C4-2B (cell line): ENCODE results near the gene SLC7A4.
"Not testable (repeated sequence)": the region's sequence is repeated elsewhere in the genome, so short reads cannot be mapped to it uniquely, and the experiment has no call there.

Experiments used
- ZFX ChIP-seq: fragments of 450-650 bp; IDR thresholded peaks from 2 replicates; pipeline ENCODE4 v1.6.1; 2017
- TF ChIP-seq, protein P1 (sequence below): fragments of 450-650 bp; conservative IDR thresholded peaks from 2 replicates; pipeline ENCODE4 v1.5.1; 2017; ENCODE audit warnings: mild to moderate bottlenecking

DNA sequence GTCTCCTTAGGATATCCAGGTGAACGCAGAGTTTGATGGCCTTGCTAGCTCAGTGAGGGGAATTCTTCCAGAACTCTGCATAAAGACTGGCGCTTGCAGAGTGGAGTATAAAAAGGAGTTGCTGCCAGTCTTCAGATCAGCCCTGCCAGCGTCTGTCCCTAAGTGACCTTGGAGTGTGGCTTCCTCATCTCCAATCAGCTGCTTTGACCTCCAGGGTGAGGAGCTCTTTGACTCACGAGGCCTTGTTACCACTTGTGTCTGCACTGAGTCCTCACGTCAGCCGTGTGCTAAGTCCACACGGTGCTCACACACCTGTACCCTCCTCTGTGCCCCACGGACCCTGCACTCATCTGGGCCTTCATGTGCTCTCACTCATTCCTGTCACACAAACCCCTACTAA, 28.0 kb upstream of the SLC7A4 start:
- TF ChIP-seq ZFX: not testable (repeated sequence)
- TF ChIP-seq, protein P1, sequence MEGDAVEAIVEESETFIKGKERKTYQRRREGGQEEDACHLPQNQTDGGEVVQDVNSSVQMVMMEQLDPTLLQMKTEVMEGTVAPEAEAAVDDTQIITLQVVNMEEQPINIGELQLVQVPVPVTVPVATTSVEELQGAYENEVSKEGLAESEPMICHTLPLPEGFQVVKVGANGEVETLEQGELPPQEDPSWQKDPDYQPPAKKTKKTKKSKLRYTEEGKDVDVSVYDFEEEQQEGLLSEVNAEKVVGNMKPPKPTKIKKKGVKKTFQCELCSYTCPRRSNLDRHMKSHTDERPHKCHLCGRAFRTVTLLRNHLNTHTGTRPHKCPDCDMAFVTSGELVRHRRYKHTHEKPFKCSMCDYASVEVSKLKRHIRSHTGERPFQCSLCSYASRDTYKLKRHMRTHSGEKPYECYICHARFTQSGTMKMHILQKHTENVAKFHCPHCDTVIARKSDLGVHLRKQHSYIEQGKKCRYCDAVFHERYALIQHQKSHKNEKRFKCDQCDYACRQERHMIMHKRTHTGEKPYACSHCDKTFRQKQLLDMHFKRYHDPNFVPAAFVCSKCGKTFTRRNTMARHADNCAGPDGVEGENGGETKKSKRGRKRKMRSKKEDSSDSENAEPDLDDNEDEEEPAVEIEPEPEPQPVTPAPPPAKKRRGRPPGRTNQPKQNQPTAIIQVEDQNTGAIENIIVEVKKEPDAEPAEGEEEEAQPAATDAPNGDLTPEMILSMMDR: not testable (repeated sequence)
